ENCODE data around the gene TMEM89. TPM values are rescaled to one million over a fixed set of nuclear protein-coding genes. Genes with fewer than 3 reads are reported as not detected.
A peak's percentile ranks its signal among the peaks of the same experiment; 100 is the strongest.

Gene TMEM89
- total RNA-seq, 2 donors from 2014 or later, result 0.57 TPM; not detected in 1

DNA sequence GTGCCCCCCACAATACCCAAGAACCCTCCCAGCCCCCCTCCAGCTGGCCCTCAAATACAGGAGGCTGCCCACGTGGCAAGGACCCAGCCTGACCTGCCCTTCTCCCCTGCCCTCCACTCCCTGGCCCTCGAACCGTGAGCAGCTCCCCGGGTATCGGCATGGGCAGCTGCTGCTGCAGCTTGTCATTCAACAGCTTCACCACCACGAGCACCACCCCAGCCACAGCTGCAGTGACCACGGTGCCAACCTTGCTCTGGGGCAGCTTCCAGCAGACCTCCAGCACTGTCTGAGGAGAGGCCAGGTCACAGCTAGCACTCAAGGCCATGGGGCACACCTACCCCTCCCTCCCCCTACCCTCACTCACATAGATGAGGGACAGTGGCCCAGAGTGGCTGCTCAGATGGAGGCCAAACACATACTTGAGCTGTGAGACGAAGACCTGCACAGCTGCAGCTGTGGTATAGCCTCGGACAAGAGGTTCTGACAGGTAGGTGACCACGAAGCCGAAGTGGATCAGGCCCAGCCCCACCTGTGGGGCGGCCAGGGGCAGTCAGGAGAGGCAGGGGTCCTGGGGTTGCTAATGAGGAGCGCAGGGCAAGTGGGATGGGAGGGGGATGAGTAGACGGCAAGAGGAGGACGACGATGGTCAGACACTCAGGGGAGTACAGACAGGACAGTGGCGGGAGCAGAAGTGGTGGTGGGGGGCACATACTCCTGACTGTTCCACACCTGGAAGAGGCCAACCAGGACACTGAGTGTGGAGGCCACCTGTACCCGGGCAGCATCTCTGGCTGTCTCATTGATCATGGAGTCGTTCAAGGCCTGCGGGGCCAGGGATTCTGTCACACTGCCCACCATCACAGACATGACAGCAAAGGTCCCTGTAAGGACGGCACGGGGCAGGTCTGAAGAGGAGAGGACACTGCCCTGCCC lies 10.2 kb upstream of the TMEM89 start:
- H3K36me3 Mint-ChIP-seq (ENCODE audit: low read depth), result peaks cover 54% of the 10 kb centered on the region
- H3K27me3 Mint-ChIP-seq (ENCODE audit: insufficient read depth), result no peaks in the 10 kb centered on the region
- Histone ChIP-seq H3K9ac (ENCODE audit: extremely low read depth, low read length, poor library complexity, severe bottlenecking) (no peak overlapping the region), H3K27me3 (ENCODE audit: control insufficient read depth, insufficient read depth, low read length, poor library complexity, severe bottlenecking) (no peaks in the 10 kb centered on the region), H3K4me3 (ENCODE audit: low read length) (no peak overlapping the region), H3K4me1 (ENCODE audit: control insufficient read depth, insufficient read depth, low read length) (peaks cover 5% of the 10 kb centered on the region), H3K27ac (ENCODE audit: low read depth, low read length) (no peak overlapping the region), H3K36me3 (ENCODE audit: control insufficient read depth, insufficient read depth, low read length) (peaks cover 41% of the 10 kb centered on the region), H3K9me3 (ENCODE audit: control insufficient read depth, low read length) (no peaks in the 10 kb centered on the region)
- no peak for DNase-seq
- no peak overlapping the region for H3K27ac Mint-ChIP-seq
- H3K4me3 Mint-ChIP-seq, result no peak overlapping the region
- H3K9me3 Mint-ChIP-seq, result no peaks in the 10 kb centered on the region
- WGBS, 2 experiments (ENCODE audit: insufficient coverage in 1 of 2, insufficient read length in 1 of 2), result 93 to 99% methylated on average over 17 to 22 of the region's 22 CpGs
- peaks cover 14% of the 10 kb centered on the region for H3K4me1 Mint-ChIP-seq
- TF ChIP-seq, protein P1, sequence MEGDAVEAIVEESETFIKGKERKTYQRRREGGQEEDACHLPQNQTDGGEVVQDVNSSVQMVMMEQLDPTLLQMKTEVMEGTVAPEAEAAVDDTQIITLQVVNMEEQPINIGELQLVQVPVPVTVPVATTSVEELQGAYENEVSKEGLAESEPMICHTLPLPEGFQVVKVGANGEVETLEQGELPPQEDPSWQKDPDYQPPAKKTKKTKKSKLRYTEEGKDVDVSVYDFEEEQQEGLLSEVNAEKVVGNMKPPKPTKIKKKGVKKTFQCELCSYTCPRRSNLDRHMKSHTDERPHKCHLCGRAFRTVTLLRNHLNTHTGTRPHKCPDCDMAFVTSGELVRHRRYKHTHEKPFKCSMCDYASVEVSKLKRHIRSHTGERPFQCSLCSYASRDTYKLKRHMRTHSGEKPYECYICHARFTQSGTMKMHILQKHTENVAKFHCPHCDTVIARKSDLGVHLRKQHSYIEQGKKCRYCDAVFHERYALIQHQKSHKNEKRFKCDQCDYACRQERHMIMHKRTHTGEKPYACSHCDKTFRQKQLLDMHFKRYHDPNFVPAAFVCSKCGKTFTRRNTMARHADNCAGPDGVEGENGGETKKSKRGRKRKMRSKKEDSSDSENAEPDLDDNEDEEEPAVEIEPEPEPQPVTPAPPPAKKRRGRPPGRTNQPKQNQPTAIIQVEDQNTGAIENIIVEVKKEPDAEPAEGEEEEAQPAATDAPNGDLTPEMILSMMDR (conservative IDR thresholded peaks at IDR 0.05), result no peak

DNA sequence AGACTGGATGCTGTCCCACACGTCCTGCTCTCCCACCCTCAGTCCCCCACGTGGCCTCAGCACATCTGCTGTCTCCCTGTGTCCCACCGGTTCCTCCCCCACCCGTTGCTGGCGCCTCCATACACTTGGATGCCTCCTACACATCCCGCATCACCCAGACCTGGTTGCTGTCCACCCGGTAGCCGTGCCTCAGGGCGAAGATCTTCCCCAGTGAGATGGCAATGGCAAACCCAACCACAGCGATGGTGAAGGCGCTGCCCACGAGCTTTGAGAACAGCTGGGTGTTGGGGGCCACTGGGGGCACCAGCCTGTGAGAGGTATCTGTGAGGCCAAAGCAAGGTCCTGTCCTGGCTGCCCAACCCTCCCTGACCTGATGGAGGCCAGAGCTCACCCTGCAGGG lies 9.3 kb upstream of the TMEM89 start:
- 93 to 94% methylated on average over 3 to 12 of the region's 12 CpGs for WGBS, 2 experiments (ENCODE audit: insufficient coverage in 1 of 2, insufficient read length in 1 of 2)
- Mint-ChIP-seq H3K4me1 (peaks cover 7% of the 10 kb centered on the region), H3K36me3 (ENCODE audit: low read depth) (peaks cover 64% of the 10 kb centered on the region), H3K4me3 (no peak overlapping the region), H3K27me3 (ENCODE audit: insufficient read depth) (no peaks in the 10 kb centered on the region), H3K27ac (no peak overlapping the region), H3K9me3 (no peaks in the 10 kb centered on the region)
- no peak for DNase-seq
- no peaks in the 10 kb centered on the region for H3K4me1 ChIP-seq (ENCODE audit: control insufficient read depth, insufficient read depth, low read length)
- H3K4me3 ChIP-seq (ENCODE audit: low read length), result no peak overlapping the region
- TF ChIP-seq, protein P1 (conservative IDR thresholded peaks at IDR 0.05), result no peak
- no peak overlapping the region for H3K9ac ChIP-seq (ENCODE audit: extremely low read depth, low read length, poor library complexity, severe bottlenecking)
- H3K9me3 ChIP-seq (ENCODE audit: control insufficient read depth, low read length), result no peaks in the 10 kb centered on the region
- H3K36me3 ChIP-seq (ENCODE audit: control insufficient read depth, insufficient read depth, low read length), result peaks cover 44% of the 10 kb centered on the region
- H3K27ac ChIP-seq (ENCODE audit: low read depth, low read length), result no peak overlapping the region
- no peaks in the 10 kb centered on the region for H3K27me3 ChIP-seq (ENCODE audit: control insufficient read depth, insufficient read depth, low read length, poor library complexity, severe bottlenecking)

- H3K27ac Mint-ChIP-seq, result peak overlapping the region; percentile 12
- Histone ChIP-seq H3K27ac (ENCODE audit: low read depth, low read length) (no peak overlapping the region), H3K4me3 (ENCODE audit: low read length) (no peak overlapping the region), H3K4me1 (ENCODE audit: control insufficient read depth, insufficient read depth, low read length) (no peaks in the 10 kb centered on the region), H3K36me3 (ENCODE audit: control insufficient read depth, insufficient read depth, low read length) (peaks cover 48% of the 10 kb centered on the region), H3K9ac (ENCODE audit: extremely low read depth, low read length, poor library complexity, severe bottlenecking) (no peak overlapping the region), H3K9me3 (ENCODE audit: control insufficient read depth, low read length) (no peaks in the 10 kb centered on the region), H3K27me3 (ENCODE audit: control insufficient read depth, insufficient read depth, low read length, poor library complexity, severe bottlenecking) (no peaks in the 10 kb centered on the region)
- WGBS, 2 experiments (ENCODE audit: insufficient coverage in 1 of 2, insufficient read length in 1 of 2), result 95 to 96% methylated on average over 7 to 8 of the region's 8 CpGs
- H3K9me3 Mint-ChIP-seq, result no peaks in the 10 kb centered on the region
- peaks cover 7% of the 10 kb centered on the region for H3K4me1 Mint-ChIP-seq
- peaks cover 67% of the 10 kb centered on the region for H3K36me3 Mint-ChIP-seq (ENCODE audit: low read depth)
- no peak overlapping the region for H3K4me3 Mint-ChIP-seq
- TF ChIP-seq, protein P1 (conservative IDR thresholded peaks at IDR 0.05), result no peak
- DNase-seq, result no peak
- no peaks in the 10 kb centered on the region for H3K27me3 Mint-ChIP-seq (ENCODE audit: insufficient read depth)
These were observed 8.8 kb upstream of the TMEM89 start for GRCh38 chr3:48630407-48630806.

All from endodermal cell (in vitro differentiated cells).